Ascending aorta (tissue), 2 donors: ENCODE measurements around the gene ALKBH1. TPM values are rescaled to one million over a fixed set of nuclear protein-coding genes. Genes with fewer than 3 reads are reported as not detected.
A peak's percentile ranks its signal among the peaks of the same experiment; 100 is the strongest.
"Not testable (repeated sequence)": the region's sequence is repeated elsewhere in the genome, so short reads cannot be mapped to it uniquely, and the experiment has no call there.

Source experiments
- DNase-seq, 2 donors: peaks; one replicate each; pipeline ENCODE4 v3.0.0-alpha.2; 2019; ENCODE audit warnings: low spot score in 2 of 2
- H3K27ac ChIP-seq, 2 donors: fragments of 200-600 bp; sonication (generic); one replicate each; pipeline ENCODE4 v1.5.1; 2016 to 2017; ENCODE audit warnings: mild to moderate bottlenecking in 1 of 2
- H3K27me3 ChIP-seq: fragments of 200-600 bp; sonication (generic); one replicate; pipeline ENCODE4 v1.5.1; 2017
- H3K36me3 ChIP-seq, 2 donors: fragments of 200-600 bp; sonication (generic); one replicate each; pipeline ENCODE4 v1.5.1; 2016
- H3K4me1 ChIP-seq, 2 donors: fragments of 200-600 bp; sonication (generic); one replicate each; pipeline ENCODE4 v1.5.1; 2016 to 2017; ENCODE audit warnings: mild to moderate bottlenecking in 1 of 2
- H3K4me3 ChIP-seq, 2 donors: fragments of 200-600 bp; sonication (generic); one replicate each; pipeline ENCODE4 v1.5.1; 2016 to 2017; ENCODE audit warnings: mild to moderate bottlenecking in 1 of 2
- H3K9me3 ChIP-seq, 2 donors: fragments of 200-600 bp; sonication (generic); one replicate each; pipeline ENCODE4 v1.5.1; 2016
- CTCF ChIP-seq, 3 experiments: fragments of 200-600 bp in 2 of 3; fragments of 450-650 bp in 1 of 3; sonication (generic) in 2 of 3; IDR thresholded peaks; one replicate each; pipeline ENCODE4 v1.5.1; 2016 to 2019; ENCODE audit warnings: antibody characterized with exemption in 3 of 3, mild to moderate bottlenecking in 1 of 3, moderate library complexity in 1 of 3
- intact Hi-C: fragments of 100-400 bp; cut with DNase I; formaldehyde crosslinking; loops from one replicate; pipeline ENCODE4 v1.15.1; 2023
- total RNA-seq: library from RNA; depleted of rRNA; stranded (reverse); fragments of >200 nt; gene quantifications from one replicate; pipeline ENCODE4 v1.1.0, GENCODE V29; 2016

The ALKBH1 gene
- total RNA-seq: 14.5 TPM

- DNase-seq: peak; percentile 52 to 93
- peak within 1 kb of the TSS; percentile 13 to 45 for H3K27ac ChIP-seq
These were observed at the start of gene ALKBH1, which contains the start of gene SLIRP for GRCh38 chr14:77707724-77708408. ALKBH1 (minus strand) TSS chr14:77708023; CDS start chr14:77708004, 19 bp downstream. SLIRP (plus strand) TSS chr14:77708103; CDS start chr14:77708112, 9 bp downstream.

GRCh38 chr14:77752799-77753516, 45.1 kb upstream of the ALKBH1 start:
- Histone ChIP-seq H3K27me3 (no peaks in the 10 kb centered on the region), H3K27ac (no peak overlapping the region), H3K4me3 (no peak overlapping the region), H3K36me3 (peaks cover 38 to 61% of the 10 kb centered on the region in 2 donors), H3K9me3 (no peaks in the 10 kb centered on the region), H3K4me1 (peaks cover 0 to 3% of the 10 kb centered on the region in 2 donors)
- intact Hi-C loops: no loop called here
- no peak for DNase-seq
- TF ChIP-seq CTCF (IDR thresholded peaks at IDR 0.05): no peak

More at GRCh38 chr14:77707724-77708408, at the start of gene ALKBH1, which contains the start of gene SLIRP:
- Histone ChIP-seq H3K4me3 (peak within 1 kb of the TSS; percentile 66 to 88), H3K9me3 (no peaks in the 10 kb centered on the region), H3K36me3 (peaks cover 38 to 41% of the 10 kb centered on the region in 2 donors), H3K4me1 (peaks cover 12 to 20% of the 10 kb centered on the region in 2 donors), H3K27me3 (no peaks in the 10 kb centered on the region)
- TF ChIP-seq CTCF (IDR thresholded peaks at IDR 0.05): no peak
- intact Hi-C loops: loop anchor here (1.0 to 5.0 kb wide), 5 partner anchors 53 to 386 kb away; partner anchors contain the start of genes ADCK1, AHSA1, GSTZ1 and POMT2

GRCh38 chr14:77752266-77752665, 44.4 kb upstream of the ALKBH1 start:
- peaks cover 42 to 66% of the 10 kb centered on the region in 2 donors for H3K36me3 ChIP-seq
- no peak for DNase-seq

GRCh38 chr14:77747425-77747824, 39.6 kb upstream of the ALKBH1 start:
- H3K9me3 ChIP-seq, H3K27ac ChIP-seq, H3K4me3 ChIP-seq, H3K4me1 ChIP-seq, intact Hi-C loops, DNase-seq, H3K27me3 ChIP-seq: not testable (repeated sequence)
- peaks cover 50 to 58% of the 10 kb centered on the region in 2 donors for H3K36me3 ChIP-seq

More at GRCh38 chr14:77752266-77752665, 44.4 kb upstream of the ALKBH1 start:
- TF ChIP-seq CTCF (IDR thresholded peaks at IDR 0.05): no peak
- Histone ChIP-seq H3K4me3 (no peak overlapping the region), H3K27me3 (no peaks in the 10 kb centered on the region), H3K4me1 (no peaks in the 10 kb centered on the region), H3K9me3 (no peaks in the 10 kb centered on the region), H3K27ac (no peak overlapping the region)
- intact Hi-C loops: no loop called here

GRCh38 chr14:77746064-77746702, 38.4 kb upstream of the ALKBH1 start:
- Histone ChIP-seq H3K4me1 (no peaks in the 10 kb centered on the region), H3K4me3 (no peak overlapping the region), H3K27ac (no peak overlapping the region), H3K36me3 (peaks cover 48 to 66% of the 10 kb centered on the region in 2 donors), H3K27me3 (no peaks in the 10 kb centered on the region), H3K9me3 (no peaks in the 10 kb centered on the region)
- intact Hi-C loops: no loop called here
- no peak for TF ChIP-seq CTCF (IDR thresholded peaks at IDR 0.05)
- no peak for DNase-seq
